Nephron progenitor cell (in vitro differentiated cells): ENCODE results near the gene SOX11.

ENCODE experiments used
- DNase-seq: peaks from one replicate; pipeline ENCODE4 v3.0.0; 2021
- H3K27ac Mint-ChIP-seq: 2 replicates; pipeline ENCODE4 v1.8.0; 2021; ENCODE audit warnings: mild to moderate bottlenecking, moderate library complexity, mixed read lengths
- H3K27me3 Mint-ChIP-seq: 2 replicates; pipeline ENCODE4 v1.8.0; 2021; ENCODE audit warnings: mild to moderate bottlenecking, low read depth, mixed read lengths; ENCODE audit not compliant: poor library complexity
- H3K36me3 Mint-ChIP-seq: 2 replicates; pipeline ENCODE4 v1.8.0; 2021; ENCODE audit warnings: low read depth, mixed read lengths
- H3K4me1 Mint-ChIP-seq: 2 replicates; pipeline ENCODE4 v1.8.0; 2021; ENCODE audit warnings: mixed read lengths
- H3K4me3 Mint-ChIP-seq: 2 replicates; pipeline ENCODE4 v1.8.0; 2021; ENCODE audit warnings: mild to moderate bottlenecking, moderate library complexity, mixed read lengths
- H3K9me3 Mint-ChIP-seq: 2 replicates; pipeline ENCODE4 v1.8.0; 2021; ENCODE audit warnings: mild to moderate bottlenecking, moderate library complexity, mixed read lengths
- CTCF ChIP-seq: fragments of 200-600 bp; sonication (generic); IDR thresholded peaks from 2 replicates; pipeline ENCODE4 v1.5.0; 2021; ENCODE audit warnings: antibody characterized with exemption

Gene SOX11

GRCh38 chr2:5693287-5694201, 1.4 kb downstream of the SOX11 start:
- peak; percentile 53 for DNase-seq
- Mint-ChIP-seq H3K27ac (peak overlapping the region; percentile 90), H3K36me3 (peaks cover 20% of the 10 kb centered on the region), H3K9me3 (no peaks in the 10 kb centered on the region), H3K27me3 (peaks cover 4% of the 10 kb centered on the region), H3K4me1 (peaks cover 29% of the 10 kb centered on the region), H3K4me3 (peak overlapping the region; percentile 99)
- no peak for TF ChIP-seq CTCF

GRCh38 chr2:5694306-5694705, 2.1 kb downstream of the SOX11 start:
- DNase-seq = peak; percentile 50
- no peaks in the 10 kb centered on the region for H3K9me3 Mint-ChIP-seq

GRCh38 chr2:5695654-5696403, 3.6 kb downstream of the SOX11 start:
- no peak for TF ChIP-seq CTCF
- DNase-seq = peak; percentile 64
- H3K4me3 Mint-ChIP-seq = peak overlapping the region; percentile 99
- peaks cover 4% of the 10 kb centered on the region for H3K27me3 Mint-ChIP-seq
- H3K4me1 Mint-ChIP-seq = peaks cover 34% of the 10 kb centered on the region
- peaks cover 35% of the 10 kb centered on the region for H3K36me3 Mint-ChIP-seq
- H3K27ac Mint-ChIP-seq = peak overlapping the region; percentile 98
- H3K9me3 Mint-ChIP-seq = no peaks in the 10 kb centered on the region

More at GRCh38 chr2:5694306-5694705, 2.1 kb downstream of the SOX11 start:
- peak overlapping the region; percentile 90 for H3K27ac Mint-ChIP-seq
- no peak for TF ChIP-seq CTCF
- H3K27me3 Mint-ChIP-seq = peaks cover 4% of the 10 kb centered on the region
- H3K4me3 Mint-ChIP-seq = peak overlapping the region; percentile 99
- peaks cover 29% of the 10 kb centered on the region for H3K4me1 Mint-ChIP-seq
- peaks cover 22% of the 10 kb centered on the region for H3K36me3 Mint-ChIP-seq

- DNase-seq = peak; percentile 50
- H3K27ac Mint-ChIP-seq = peak overlapping the region; percentile 98
- H3K9me3 Mint-ChIP-seq = no peaks in the 10 kb centered on the region
- H3K4me1 Mint-ChIP-seq = peaks cover 40% of the 10 kb centered on the region
- H3K4me3 Mint-ChIP-seq = peak overlapping the region; percentile 99
- no peak for TF ChIP-seq CTCF
- H3K36me3 Mint-ChIP-seq = peaks cover 40% of the 10 kb centered on the region
- peaks cover 7% of the 10 kb centered on the region for H3K27me3 Mint-ChIP-seq
These were observed 4.3 kb downstream of the SOX11 start for GRCh38 chr2:5696404-5696944.

- TF ChIP-seq CTCF = no peak
- DNase-seq = peak; percentile 64
- Mint-ChIP-seq H3K4me1 (peaks cover 41% of the 10 kb centered on the region), H3K27me3 (peaks cover 7% of the 10 kb centered on the region), H3K36me3 (peaks cover 46% of the 10 kb centered on the region), H3K9me3 (no peaks in the 10 kb centered on the region), H3K27ac (peak overlapping the region; percentile 2), H3K4me3 (peak overlapping the region; percentile 82)
These were observed 4.8 kb downstream of the SOX11 start for GRCh38 chr2:5696945-5697521.
